Measurements from ENCODE around the gene TBC1D10B. TPM values are rescaled to one million over a fixed set of nuclear protein-coding genes. Genes with fewer than 3 reads are reported as not detected.

The TBC1D10B gene
- total RNA-seq, 2 donors from 2014 or later = 40.3 to 59.4 TPM

DNA sequence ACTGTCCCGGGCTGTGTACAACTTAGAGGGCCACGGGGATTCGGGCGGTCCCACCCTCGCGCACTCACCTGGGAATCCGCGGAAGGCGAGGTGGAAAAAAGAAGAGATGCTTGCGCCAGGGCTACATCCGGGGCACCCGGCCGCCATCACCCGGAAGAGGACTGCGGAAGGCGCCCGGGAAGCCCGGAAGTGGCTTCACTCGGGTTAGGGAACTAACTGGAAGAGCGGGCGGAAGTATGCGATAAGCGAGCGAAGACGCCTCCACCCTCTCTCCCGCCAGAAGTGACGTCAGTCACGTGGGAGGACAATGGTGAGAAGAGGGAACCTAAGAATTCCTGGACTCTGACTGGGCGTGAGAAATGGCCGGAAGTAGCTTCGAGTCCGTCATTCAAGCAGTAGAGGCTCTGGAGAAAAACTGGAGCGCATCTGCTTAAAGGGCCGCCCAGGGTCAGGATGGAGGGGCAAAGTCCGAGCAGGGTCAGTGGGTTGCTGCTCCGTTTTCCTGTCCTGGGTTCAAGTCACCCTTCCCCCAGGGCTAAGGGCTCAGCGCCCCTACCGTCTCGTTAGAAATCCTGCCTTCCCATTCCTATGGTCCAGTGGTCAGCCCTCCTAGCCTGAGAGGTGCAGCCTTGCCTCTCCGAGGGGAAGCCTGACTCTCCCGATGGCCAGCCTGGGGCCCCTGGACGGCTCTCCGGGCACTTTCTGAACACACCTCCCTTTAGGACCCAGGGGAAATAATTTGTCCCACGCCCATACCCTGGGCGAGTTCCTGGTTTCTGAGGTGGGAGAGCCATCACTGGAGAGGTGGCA is 14.9 kb downstream of the TBC1D10B start, which contains the start of gene CD2BP2:
CD2BP2 (minus strand) TSS at position 165 of the 810 bp plus-strand sequence. CDS start 627 bp downstream, outside the sequence.
- H3K27ac ChIP-seq = peak within 1 kb of the TSS; percentile 94
- H3K36me3 ChIP-seq = peaks cover 0 to 6% of the 10 kb centered on the region in 2 donors
- peak in 1 of 4 experiments; percentile 17 for TF ChIP-seq CTCF (IDR thresholded peaks at IDR 0.05)
- peak; percentile 43 for TF ChIP-seq POLR2A (IDR thresholded peaks at IDR 0.05)
- peak; percentile 99 for TF ChIP-seq POLR2AphosphoS5 (IDR thresholded peaks at IDR 0.05)
- under 1% methylated on average over 45 of the region's 45 CpGs for WGBS
- peak; percentile 97 for DNase-seq (ENCODE audit: low spot score)
- H3K27me3 ChIP-seq (replicated peaks; ENCODE audit: insufficient read depth) = no peaks in the 10 kb centered on the region
- peaks cover 16% of the 10 kb centered on the region for H3K4me1 ChIP-seq (replicated peaks)
- peak within 1 kb of the TSS; percentile 94 to 96 for H3K4me3 ChIP-seq
- intact Hi-C loops (cut with DNase I) = no loop called here
- H3K9me3 ChIP-seq = no peaks in the 10 kb centered on the region

DNA sequence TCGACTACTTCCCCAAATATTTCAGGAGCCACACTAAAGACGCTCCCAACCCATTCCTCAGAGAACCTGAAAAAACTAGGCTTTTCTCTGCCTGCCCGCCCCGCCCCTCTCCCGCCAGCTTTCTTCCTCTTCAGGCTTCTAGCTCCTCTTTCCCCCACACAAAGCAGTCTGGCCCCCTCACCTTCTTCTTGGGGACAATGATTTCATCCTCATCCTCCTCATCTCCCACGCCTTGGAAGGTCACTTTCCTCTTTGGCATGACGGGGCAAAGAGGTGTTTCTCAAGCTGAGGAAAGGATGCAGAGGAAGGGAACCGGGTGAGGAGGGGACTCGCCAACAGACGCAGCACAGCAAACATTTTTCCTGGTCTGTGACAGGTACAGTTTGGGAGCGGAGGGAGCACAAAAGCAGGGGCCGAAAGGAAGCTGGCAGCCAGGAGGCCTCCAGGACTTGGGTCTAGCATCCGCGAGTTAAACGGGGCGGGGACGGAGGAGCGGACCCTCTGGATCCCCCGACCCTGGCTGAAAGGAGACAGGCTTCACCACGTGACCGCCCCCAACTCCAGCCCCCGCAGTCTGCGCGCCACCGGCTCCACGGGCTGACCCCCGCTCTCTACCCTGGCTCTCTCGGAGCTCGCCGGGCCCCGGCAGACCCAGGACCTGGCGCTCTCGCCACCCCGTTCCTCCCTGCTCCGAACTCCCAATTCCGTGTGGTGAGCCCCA is 15.7 kb downstream of the TBC1D10B start:
- intact Hi-C loops (cut with DNase I) = no loop called here
- H3K36me3 ChIP-seq = peaks cover 0 to 6% of the 10 kb centered on the region in 2 donors
- no peaks in the 10 kb centered on the region for H3K9me3 ChIP-seq
- H3K4me1 ChIP-seq (replicated peaks) = peaks cover 16% of the 10 kb centered on the region
- no peaks in the 10 kb centered on the region for H3K27me3 ChIP-seq (replicated peaks; ENCODE audit: insufficient read depth)
- 2% methylated on average over 35 of the region's 36 CpGs for WGBS
- no peak for DNase-seq (ENCODE audit: low spot score)
- no peak for TF ChIP-seq POLR2AphosphoS5 (IDR thresholded peaks at IDR 0.05)
- peak overlapping the region; percentile 94 to 96 for H3K4me3 ChIP-seq
- H3K27ac ChIP-seq = peak overlapping the region; percentile 94

DNA sequence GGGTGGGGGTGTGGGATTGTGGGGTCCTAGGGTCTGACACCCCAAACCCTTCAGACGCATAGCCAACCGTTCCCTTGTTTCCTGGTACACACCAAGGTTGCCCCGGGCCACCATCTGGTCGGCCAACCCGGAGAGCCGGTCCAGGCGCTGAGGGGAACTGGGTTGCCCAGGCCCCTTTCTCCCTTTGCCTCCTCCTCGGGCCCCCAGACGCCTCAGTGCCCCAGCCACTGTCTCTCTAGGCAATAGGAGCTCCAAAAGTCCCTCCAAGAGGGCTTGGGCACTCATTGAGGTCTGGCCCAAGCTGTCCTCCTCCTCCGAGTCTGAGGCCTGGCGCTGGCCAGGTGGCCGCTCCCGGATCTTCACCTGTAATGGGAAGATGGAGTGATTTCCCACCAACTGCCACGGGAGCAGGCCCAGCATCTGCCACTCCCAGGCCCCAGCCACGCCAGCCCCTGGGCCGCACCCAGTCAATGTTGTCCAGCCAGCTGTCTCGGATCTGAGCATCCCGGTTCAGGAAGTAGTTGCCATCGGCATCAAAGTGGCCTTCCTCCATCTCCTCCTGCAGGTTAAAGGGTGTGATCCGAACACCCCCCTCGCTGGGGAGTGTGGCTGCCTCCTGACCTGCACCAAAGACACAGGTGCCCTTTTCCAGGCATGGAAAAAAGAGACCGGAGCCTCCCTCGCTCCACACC is 16.7 kb downstream of the TBC1D10B start:
- H3K27ac ChIP-seq = peak overlapping the region in 1 of 2 donors; percentile 60
- H3K4me3 ChIP-seq = peak overlapping the region in 1 of 2 donors; percentile 94
- TF ChIP-seq POLR2AphosphoS5 (IDR thresholded peaks at IDR 0.05) (no peak), POLR2A (IDR thresholded peaks at IDR 0.05) (no peak), CTCF (IDR thresholded peaks at IDR 0.05) (no peak)
- no peaks in the 10 kb centered on the region for H3K27me3 ChIP-seq (replicated peaks; ENCODE audit: insufficient read depth)
- H3K36me3 ChIP-seq = peaks cover 0 to 6% of the 10 kb centered on the region in 2 donors
- intact Hi-C loops (cut with DNase I) = no loop called here
- peaks cover 16% of the 10 kb centered on the region for H3K4me1 ChIP-seq (replicated peaks)
- no peak for DNase-seq (ENCODE audit: low spot score)
- no peaks in the 10 kb centered on the region for H3K9me3 ChIP-seq
- WGBS = 86% methylated on average over 23 of the region's 23 CpGs

DNA sequence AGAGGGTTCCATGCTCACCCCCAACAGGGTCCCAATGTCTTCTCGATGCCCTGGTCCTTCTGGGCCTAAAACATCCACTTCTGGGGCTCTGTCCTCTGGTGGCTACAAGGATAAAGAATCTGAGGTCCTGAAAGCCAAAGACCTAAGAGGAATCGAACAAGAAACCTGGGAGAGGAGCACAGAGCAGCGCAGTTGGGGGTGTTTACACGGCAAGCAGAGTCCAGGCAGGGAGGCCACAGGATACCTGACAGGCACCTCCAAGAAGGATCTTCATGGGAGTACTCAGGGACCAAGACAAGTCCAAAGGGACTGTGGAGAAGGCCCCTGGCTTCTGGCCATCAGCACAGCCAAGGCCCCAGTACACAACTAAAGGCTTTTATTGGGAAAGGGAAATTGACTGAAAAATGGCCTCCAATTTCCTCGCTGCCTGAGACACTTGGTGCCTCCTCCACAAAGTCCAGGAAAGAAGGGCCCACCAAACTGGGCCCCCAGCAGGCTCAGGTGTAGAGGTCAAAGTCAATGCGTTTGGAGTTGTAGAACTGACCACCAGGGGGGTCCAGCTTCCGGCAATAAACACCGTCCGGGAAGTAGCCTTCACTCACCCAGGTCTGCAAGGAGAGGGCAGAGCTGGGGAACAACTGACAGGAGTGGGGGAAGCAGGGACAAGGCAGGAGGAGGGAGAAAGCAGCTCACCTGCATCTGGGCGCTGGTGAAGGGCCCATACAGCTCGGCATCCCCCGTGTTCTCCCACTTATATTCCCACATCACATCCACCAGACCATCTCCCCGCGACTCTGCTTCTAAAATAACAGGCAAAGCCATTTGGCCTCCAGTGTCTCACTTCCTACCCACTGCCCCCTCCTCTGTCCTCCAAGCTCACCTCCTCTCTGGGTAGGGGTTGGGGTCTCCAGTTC is 17.5 kb downstream of the TBC1D10B start:
- DNase-seq (ENCODE audit: low spot score) = no peak
- 81% methylated on average over 14 of the region's 14 CpGs for WGBS
- intact Hi-C loops (cut with DNase I) = no loop called here
- TF ChIP-seq CTCF (IDR thresholded peaks at IDR 0.05) (no peak), POLR2A (IDR thresholded peaks at IDR 0.05) (no peak), POLR2AphosphoS5 (IDR thresholded peaks at IDR 0.05) (no peak)
- Histone ChIP-seq H3K4me1 (replicated peaks) (peaks cover 16% of the 10 kb centered on the region), H3K9me3 (no peaks in the 10 kb centered on the region), H3K36me3 (peaks cover 0 to 6% of the 10 kb centered on the region in 2 donors), H3K27ac (peak overlapping the region; percentile 50 to 60), H3K4me3 (no peak overlapping the region), H3K27me3 (replicated peaks; ENCODE audit: insufficient read depth) (no peaks in the 10 kb centered on the region)

All from prostate gland (tissue), 2 donors.